Inferior parietal cortex (tissue), 1 donor: ENCODE results near the gene ERBIN.
"Not testable (repeated sequence)": the region's sequence is repeated elsewhere in the genome, so short reads cannot be mapped to it uniquely, and the experiment has no call there.

Experiments
- DNase-seq: peaks from one replicate; pipeline ENCODE4 v3.0.0-alpha.2; 2016; ENCODE audit errors: extremely low spot score

Gene ERBIN

DNA sequence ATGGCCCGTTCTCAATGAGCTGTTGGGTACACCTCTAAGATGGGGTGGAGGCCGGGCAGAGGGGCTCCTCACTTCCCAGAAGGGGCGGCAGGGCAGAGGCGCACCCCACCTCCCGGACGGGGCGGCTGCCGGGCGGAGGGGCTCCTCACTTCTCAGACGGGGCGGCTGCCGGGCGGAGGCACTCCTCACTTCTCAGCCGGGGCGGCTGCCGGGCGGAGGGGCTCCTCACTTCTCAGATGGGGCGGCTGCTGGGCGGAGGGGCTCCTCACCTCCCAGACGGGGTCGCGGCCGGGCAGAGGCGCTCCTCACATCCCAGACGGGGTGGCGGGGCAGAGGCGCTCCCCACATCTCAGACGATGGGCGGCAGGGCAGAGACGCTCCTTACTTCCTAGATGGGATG, 31.3 kb downstream of the ERBIN start:
- not testable (repeated sequence) for DNase-seq

DNA sequence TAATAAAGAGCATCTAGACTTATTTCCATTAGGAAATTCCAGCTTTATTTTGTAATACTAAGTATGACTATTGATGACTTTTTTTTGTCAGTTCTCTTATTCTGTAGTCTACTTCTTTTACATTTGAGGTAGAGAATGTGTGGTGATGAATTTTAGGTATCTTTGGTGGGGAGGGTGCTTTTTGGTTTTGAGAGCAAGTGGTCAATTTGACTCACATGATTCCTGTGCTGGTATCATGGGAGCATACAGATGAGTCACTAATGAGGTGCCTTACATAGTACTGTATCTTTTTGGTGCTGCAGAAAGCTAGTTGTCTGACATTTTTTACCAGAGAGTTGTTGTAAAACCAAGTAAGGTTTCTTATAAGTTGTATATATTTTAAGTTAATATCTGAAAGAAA, 35.3 kb downstream of the ERBIN start:
- DNase-seq = no peak

DNA sequence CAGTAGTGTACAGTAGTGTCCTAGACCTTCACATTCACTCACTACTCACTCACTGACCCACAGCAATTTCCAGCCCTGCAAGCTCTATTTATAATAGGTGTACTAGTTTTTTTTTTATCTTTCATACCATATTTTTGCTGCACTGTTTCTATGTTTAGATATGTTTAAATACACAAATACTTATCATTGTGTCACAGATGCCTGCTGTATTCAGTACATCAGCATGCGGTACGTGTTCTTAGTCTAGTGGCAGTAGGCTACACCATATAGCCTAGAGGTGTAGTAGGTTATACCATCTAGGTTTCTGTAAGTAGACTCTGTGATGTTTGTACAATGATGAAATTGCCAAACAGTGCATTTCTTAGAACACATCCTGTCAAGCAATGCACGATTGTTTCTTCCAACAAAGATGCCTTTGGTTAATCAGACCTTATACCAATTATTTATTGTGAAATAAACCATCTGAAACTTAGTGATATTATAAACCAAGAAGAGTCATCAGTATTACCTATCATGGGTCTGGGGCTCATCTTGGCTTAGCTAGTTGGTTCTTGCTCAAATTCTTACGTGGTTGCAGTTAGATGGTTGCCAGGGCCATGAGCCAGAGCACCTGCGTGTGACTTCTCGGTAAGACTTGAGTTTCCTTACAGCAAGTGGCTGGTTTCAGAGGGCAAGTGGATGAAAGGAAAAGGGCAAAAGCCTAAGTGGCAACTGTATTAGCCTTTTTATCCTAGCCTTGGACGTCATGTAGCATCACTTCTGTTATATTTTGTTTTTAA, 41.1 kb downstream of the ERBIN start:
- no peak for DNase-seq

DNA sequence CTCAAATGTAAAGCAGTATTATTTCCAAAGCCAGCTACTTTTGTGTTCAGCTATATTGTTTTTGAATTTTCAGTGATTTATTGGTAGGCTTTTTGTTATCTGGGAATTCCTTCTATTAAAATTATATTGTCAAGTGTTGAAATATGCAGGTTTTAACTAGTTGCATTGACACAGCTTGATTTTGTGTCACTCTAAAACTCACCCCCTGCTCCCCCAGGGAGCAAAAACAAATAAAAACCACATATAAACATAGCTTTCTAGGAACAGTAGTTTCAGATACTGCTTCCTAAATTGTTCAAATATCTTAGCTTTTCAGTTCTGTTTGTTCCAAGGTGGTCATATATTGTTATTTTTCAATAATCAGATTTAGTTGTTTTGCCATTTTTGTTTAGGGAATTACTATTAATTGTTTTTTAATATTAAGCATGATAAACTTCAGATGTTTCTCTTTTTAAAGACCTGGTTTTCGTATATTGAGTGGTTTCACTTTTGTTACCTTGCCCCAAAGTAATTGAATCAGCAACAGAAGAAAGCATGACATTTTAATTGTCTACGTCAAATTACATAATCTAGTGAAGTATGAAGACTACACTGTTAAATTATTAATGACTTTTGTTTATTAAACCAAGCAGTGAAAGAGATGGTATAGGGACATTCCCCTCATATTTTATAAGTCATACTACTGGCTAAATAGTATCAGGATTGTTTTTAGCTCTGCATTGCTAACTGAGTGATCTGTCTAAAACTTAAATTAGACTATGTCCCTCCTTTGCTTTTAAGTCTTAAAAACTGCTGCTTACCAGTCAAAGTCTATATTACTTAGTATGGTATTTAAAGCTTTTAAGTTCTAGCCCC, 43.4 kb downstream of the ERBIN start:
- no peak for DNase-seq

DNA sequence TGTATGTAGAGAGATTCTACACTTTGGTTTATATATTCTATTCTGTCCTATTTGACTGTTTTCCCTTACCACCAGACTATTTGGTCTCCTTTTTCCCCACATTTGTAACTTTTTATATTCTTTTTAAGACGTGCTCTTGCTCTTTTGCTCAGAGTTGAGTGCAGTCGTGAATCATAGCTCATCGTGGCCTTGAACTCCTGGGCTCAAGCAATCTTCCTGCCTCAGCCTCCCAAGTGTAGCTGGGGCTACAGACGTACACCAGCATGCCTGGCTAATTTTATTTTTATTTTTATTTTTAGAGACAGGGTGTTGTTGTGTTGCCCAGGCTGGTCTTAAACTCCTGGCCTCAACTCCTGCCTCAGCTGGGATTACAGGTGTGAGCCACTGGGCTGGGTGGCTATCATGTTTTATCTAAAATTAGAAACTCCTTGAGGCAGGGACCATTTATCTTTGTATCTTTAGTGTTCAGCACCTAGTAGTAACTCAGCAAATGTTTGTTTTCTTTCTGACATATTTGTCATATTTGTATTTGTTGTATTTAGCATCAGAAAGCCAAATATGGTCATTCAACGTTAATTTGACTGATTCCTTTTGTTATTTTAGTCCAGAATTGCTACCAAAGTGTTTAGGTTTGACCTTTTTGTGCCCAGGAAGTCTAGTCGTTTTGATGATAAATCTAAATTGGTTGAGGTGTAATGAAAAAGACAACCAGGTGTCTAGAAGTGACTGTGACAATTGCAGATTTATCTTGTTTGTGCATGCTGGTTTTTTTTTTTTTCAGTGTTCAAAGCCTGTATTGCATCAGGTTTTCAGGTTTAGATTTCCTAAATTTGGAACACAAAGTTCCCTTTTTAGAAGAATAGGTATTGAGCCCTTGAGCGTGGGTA, 44.3 kb downstream of the ERBIN start:
- no peak for DNase-seq

DNA sequence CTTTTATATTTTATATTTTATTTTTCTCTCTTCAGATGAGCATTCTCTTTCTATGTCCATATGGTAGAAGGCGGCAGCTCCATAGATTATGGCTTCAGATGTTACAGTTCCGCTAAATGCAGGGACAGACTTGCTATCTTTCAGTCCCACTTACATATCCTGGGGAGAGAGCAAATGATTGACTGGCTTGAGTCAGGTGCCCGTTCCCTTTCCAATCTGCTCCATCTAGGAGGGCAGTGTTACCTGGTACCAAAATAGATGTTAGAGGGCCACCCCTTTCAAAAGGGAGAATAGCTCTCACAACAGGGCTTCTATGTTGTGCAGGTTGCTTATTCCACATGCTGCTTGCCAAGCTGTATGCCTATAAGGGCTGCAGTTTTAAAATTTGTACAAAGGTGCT, 45.3 kb downstream of the ERBIN start:
- DNase-seq = no peak

DNA sequence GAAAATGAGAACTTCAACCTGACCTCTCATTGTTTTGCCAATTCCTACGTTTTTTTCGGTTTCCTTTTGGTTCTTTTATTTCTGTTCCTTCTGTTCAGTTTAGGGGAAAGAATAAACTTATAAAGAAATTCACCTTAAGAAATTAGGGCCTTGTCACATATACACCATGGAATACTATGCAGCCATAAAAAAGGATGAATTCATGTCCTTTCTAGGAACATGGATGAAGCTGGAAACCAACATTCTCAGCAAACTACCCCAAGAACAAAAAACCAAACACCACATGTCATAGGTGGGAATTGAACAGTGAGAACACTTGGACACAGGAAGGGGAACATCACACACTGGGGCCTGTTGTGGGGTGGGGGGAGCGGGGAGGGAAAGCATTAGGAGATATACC, 46.5 kb downstream of the ERBIN start:
- not testable (repeated sequence) for DNase-seq

DNA sequence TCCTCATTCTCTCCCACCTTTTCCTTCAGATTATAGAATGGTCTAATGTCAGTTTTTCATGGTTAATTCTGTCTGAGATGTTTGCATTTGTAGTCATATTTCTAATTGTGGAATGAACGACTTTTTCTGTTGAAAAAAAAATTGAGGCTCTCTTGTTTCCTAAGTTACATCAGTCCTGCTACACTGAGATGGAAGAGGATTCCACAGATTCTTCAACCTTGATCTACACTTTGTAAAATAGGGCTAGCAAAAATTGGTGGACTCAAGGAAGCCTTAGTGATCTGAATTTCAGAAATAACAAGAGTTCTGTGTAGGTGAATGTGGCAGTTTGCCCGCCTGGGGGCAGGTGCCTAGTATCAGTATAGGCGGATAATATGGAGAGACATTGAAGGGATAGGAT, 51.9 kb downstream of the ERBIN start:
- DNase-seq = no peak

DNA sequence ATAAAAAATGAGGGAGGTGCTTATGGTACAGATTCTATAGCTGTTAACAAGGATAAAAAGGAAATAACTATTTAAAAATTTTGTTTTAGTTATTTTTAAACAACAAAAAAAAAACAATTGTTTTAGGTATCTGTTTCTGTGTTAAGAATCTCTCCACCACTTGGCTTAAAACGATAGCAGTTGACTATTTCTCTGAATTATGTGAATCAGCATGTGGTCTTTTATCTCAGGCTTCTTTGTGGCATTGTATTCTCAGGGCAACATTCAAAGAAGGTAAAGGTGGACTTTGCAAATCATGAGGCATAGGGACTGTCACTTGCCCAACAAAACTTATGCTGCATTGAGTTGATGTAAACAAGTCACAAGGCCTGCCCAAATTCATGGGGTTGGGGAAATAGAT, 55.2 kb downstream of the ERBIN start:
- no peak for DNase-seq

DNA sequence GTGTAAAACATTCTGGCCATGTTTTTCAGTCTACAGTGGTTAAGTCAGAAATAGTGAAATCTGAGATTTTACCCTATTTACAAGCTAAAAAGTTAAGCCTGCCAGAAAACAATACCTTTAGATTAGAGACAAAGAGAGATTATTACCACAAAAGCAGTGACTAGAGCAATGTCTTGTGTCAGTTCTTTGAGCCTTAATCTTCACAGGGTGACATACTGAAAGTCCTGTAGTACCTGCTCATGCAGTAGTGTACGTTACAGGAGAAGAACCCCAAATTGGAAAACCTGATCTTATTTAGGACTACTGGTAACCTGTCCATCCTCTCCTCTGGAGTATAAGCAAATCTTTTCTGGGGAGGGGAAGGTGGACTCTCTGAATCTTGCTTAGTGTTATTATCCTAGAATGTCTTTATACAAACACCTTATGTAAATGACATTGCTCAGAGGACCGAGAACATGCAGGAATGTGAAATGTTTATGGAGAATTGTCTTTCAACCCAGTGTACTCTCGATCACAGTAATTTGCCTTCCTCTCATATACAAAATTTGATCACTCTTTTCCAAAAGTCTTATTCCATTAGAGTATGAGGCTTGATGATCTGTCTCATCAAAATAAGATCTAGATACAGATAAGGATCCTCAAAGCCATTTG, 55.7 kb downstream of the ERBIN start:
- no peak for DNase-seq

DNA sequence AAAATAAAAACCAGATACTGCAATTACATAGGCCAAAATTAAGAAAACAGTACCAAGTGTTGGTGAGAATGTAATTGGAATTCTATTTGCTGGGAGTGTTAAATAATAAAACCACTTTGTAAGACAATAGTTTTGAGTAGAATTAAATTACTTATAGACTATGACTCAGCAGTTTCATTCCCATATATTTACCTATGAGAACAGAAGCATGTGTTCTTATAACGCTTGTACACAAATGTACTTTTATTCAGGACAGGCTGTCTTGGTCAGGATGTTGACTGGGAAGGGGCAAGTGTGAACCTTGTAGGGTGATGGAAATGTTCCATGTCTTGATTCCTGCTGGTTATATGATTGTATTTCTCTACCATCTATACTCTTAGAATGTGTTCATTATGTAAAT, 56.3 kb downstream of the ERBIN start:
- no peak for DNase-seq

DNA sequence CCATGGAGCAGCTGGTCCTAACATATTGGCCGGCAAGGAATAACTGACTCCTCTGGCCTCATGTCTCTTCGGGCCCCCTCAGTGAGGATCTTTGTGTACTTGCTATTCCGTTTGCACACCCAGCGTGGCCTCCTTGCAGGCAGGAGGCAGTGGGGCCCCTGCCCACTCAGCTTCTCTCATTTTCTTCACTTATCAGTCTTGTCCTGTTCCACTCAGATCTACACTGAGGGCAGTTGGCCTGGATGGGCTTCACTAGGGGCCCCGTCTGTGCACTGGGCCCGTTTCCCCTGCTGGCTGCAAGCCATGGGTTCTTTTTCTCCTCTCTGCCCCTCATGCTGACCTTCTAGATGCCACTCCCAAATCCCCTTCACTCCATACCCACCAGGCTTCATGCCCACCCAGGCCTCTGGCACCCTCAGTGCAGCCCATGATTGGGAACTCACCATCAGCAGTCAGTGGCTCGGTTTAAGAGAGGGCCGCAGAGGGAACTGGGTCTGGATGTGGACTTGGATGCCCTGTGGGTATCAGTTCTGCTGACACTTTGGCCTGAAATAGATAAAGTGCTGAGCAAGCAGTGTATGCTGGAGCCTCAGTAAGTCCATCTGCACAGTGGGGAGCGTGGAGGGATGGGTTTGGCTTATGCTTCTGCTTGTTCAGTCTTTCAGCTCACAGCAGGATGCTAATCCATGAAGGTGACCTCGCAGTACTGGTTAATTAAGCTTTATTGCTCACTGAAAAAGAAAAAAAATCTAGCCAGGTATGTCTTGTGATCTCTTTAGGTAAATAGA, 57.9 kb downstream of the ERBIN start:
- DNase-seq = no peak

DNA sequence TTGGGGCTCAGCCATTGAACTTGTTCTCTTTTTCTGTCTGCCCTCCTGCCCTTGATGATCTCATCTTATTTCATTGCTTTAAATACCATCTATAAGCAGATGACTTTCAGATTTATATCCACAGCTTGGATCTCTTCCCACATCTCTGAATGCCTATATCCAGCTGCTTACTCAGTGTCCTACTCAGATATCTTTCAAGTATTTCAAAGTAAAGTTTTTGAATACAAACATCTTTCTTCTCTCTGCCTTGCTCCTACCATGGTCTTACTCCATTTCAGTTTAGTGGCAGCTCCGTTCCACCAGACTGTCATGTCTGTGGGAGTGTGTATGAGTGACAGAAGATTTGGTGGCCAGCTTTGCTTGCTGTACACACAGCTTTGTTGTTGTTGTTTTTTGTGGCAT, 59.7 kb downstream of the ERBIN start:
- no peak for DNase-seq

DNA sequence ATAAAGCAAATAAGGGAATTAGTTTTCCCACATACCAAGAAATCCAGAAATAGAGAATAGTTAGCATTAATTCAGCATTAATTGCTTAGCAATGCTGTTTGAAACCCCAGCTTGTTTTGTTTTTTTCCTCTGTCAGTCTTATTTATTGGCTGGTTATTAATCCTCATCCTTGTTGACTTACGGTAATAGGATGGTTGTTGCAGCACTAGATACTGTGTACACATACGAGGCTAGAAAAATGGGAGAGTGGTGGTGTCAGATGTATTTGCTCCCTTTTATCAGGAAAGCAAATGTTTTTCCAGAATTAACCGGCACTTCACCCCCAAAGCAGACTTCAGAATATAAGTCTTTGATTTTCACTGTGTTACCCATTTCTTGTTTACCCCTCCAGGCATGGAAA, 60.4 kb downstream of the ERBIN start:
- no peak for DNase-seq

DNA sequence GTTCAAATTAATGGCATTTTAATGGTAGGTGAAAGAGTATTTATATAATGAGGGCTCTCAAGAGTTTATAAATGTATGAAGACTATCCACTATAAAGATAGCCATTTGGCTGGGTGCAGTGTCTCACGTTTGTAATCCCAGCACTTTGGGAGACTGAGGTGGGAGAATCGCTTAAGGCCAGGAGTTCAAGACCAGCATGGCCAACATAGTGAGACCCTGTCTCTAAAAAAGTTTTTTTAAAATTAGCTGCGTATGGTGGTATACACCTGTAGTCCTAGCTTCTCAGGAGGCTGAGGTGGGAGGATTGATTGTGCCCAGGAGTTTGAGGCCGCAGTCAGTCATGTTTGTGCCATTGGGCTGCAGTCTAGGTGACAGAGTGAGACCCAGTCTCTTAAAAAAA, 61.6 kb downstream of the ERBIN start:
- no peak for DNase-seq

DNA sequence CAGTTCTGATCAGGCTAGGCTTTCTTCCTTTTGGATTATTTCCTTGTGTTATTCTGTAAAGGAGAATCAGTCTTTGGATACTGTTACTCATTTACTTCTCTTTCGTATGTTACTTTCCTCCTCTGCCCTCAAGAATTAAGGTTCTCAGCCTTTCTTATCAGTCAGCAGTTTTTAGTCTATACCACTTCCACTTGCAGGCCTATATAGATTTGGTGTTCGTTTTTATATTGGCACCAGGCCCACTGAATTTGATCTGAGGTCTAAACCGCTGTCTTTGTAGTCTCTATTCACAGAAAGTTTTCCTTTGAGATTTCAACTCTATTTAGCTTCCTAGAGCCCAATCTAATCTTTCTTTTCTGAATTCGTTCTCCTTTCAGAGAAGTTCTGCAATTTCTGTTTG, 62.8 kb downstream of the ERBIN start:
- DNase-seq = no peak

DNA sequence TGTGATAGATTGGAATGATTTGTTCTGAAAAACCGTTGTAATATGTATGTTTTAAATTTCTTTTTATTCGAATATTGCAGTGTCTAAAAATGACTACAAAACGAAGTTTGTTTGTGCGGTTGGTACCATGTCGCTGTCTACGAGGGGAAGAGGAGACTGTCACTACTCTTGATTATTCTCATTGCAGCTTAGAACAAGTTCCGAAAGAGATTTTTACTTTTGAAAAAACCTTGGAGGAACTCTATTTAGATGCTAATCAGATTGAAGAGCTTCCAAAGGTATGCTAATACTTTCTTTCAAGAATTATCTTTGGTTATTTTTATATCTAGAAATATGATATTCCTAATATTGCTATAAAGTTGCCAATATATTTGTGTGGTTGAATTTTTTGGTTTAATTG, 66.3 kb downstream of the ERBIN start:
- DNase-seq = no peak

DNA sequence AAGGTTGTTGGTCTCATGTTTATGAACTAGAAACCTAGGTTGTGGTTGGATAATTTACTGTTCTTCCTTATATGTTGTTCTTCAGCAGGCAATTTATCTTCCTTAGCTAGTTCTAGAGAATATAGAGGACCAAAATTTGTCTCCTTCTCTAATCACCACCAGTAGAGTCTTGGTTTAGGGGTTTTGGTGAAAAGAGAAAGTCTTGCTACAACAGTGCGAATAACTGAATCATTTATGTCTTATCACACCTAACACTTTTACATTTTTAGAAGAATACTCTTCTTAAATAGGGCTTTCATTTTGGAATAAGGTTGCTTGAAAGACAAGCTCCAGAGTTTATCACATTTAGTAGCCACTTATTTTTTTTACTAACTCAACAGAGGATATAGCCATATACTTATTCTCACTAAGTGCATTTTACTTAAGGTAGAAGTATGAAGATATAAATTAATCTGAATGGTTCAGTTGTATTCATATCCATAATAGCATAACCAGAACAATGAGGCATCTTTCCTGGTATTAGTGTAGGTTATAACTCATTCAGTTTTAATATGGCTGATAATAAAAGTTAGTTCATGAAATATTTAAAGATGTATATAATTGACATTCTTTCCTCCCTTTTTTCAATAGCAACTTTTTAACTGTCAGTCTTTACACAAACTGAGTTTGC, 67.9 kb downstream of the ERBIN start:
- no peak for DNase-seq

DNA sequence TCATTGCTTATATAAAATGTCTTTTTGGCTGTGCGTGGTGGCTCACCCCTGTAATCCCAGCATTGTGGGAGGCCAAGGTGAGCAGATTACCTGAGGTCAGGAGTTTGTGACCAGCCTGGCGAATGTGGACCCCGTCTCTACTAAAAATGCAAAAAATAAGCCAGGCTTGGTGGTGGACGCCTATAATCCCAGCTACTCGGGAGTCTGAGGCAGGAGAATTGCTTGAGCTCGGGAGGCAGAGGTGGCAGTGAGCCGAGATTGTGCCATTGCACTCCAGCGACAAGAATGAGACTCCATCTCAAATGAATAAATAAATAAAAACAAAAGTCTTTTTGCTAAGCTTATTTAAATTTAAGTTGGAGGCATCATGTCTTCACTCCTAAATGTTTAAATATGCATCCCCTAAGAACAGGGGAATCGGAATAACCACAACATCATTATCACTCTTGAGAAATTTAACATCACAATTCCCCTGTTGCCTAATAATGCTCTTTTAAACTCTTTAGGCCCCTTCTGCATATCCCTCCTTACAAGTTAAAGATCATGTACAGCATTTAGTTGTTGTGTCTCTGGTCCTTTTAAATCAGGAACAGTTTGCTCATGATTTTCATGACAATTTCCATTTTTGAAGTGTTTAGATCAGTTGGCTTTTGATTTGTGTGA, 72.8 kb downstream of the ERBIN start:
- DNase-seq = no peak

DNA sequence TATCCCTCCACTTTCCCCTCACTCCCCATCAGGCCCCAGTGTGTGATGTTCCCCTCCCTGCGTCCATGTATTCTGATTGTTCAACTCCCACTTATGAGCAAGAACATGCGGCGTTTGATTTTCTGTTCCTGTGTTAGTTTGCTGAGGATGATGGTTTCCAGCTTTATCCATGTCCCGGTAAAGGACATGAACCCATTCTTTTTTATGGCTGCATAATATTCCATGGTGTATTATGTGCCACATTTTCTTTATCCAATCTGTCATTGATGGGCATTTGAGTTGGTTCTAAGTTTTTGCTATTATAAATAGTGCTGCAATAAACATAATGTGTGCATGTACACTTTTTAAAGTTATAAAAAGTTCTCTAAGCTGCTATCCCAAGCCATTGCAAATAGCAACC, 75.6 kb downstream of the ERBIN start:
- DNase-seq = no peak
